PC-9 (cell line): ENCODE measurements around the gene CA4.
"Not testable (repeated sequence)": the region's sequence is repeated elsewhere in the genome, so short reads cannot be mapped to it uniquely, and the experiment has no call there.

ENCODE experiments used
- CTCF ChIP-seq: fragments of 200-600 bp; sonication (generic); conservative IDR thresholded peaks from 2 replicates; pipeline ENCODE4 v1.6.1; 2017; ENCODE audit warnings: mixed run types, antibody characterized with exemption, mild to moderate bottlenecking, moderate library complexity
- EZH2 ChIP-seq: fragments of 200-600 bp; sonication (generic); IDR thresholded peaks from 2 replicates; pipeline ENCODE4 v1.8.0; 2017; ENCODE audit warnings: antibody characterized with exemption, low read depth

DNA sequence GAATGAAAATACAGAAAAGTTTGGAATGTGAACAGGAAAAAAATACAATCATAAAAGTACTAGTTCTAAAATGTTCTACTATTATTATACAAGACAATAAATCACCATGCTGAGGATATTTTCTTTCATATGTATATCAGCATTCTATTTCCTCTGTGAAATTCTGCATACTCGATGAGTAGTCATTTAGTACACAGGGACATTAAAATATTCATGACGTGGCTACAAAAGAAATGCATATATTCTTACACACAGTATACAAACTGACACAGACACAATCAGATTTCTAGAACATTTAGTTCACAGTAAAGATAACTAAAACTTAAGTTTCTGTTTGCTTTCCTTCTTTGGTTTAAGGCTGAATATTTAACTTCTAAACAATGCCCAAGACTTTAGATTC lies 49.2 kb upstream of the CA4 start:
- not testable (repeated sequence) for TF ChIP-seq EZH2, CTCF
